Keratinocyte (primary cell): ENCODE measurements around the gene KDR. TPM values are rescaled to one million over a fixed set of nuclear protein-coding genes. Genes with fewer than 3 reads are reported as not detected.

ENCODE experiments used
- DNase-seq: peaks from one replicate; pipeline ENCODE4 v3.0.0-alpha.2; 2011; ENCODE audit warnings: low read depth, missing footprints, low spot score
- FAIRE-seq: peaks from 2 replicates; lab custom pipeline; 2011; peaks lifted over from hg19 to GRCh38; lab: Jason Lieb, UNC
- H2AFZ ChIP-seq: 2 replicates; pipeline ENCODE4 v1.6.0; 2012; ENCODE audit warnings: low read length, control low read depth, inconsistent platforms; ENCODE audit not compliant: control insufficient read depth
- H3K27ac ChIP-seq: 2 replicates; pipeline ENCODE4 v1.5.1; 2011; ENCODE audit warnings: low read length; ENCODE audit not compliant: control insufficient read depth, insufficient read depth
- H3K27me3 ChIP-seq: 3 replicates; pipeline ENCODE4 v1.6.0; 2011; ENCODE audit warnings: low read length; ENCODE audit not compliant: control insufficient read depth, insufficient read depth; ENCODE audit errors: extremely low read depth
- H3K36me3 ChIP-seq, 2 experiments: 2 replicates in 1 of 2; 3 replicates in 1 of 2; pipeline ENCODE4 v1.5.1; 2011; ENCODE audit warnings: low read length in 2 of 2, mild to moderate bottlenecking in 1 of 2; ENCODE audit not compliant: control insufficient read depth in 2 of 2, insufficient read depth in 2 of 2; ENCODE audit errors: extremely low read depth in 1 of 2
- H3K4me1 ChIP-seq: 3 replicates; pipeline ENCODE4 v1.5.1; 2011; ENCODE audit warnings: low read length; ENCODE audit not compliant: control insufficient read depth, insufficient read depth; ENCODE audit errors: extremely low read depth
- H3K4me2 ChIP-seq: 3 replicates; pipeline ENCODE4 v1.6.0; 2011; ENCODE audit warnings: low read depth, low read length; ENCODE audit not compliant: control insufficient read depth, insufficient read depth; ENCODE audit errors: extremely low read depth
- H3K4me3 ChIP-seq, 3 experiments: fragments of 200-600 bp in 1 of 3; sonication (generic) in 1 of 3; 2 replicates in 2 of 3; 3 replicates in 1 of 3; pipeline ENCODE4 v1.5.1; 2011 to 2016; ENCODE audit warnings: low read length in 3 of 3, mild to moderate bottlenecking in 3 of 3, control low read depth in 2 of 3, inconsistent platforms in 1 of 3, low read depth in 1 of 3, mixed read lengths in 1 of 3, mixed run types in 1 of 3, moderate library complexity in 1 of 3; ENCODE audit not compliant: control insufficient read depth in 2 of 3, insufficient read depth in 2 of 3; ENCODE audit errors: extremely low read depth in 1 of 3
- H3K79me2 ChIP-seq: 2 replicates; pipeline ENCODE4 v1.6.0; 2012; ENCODE audit warnings: low read length; ENCODE audit not compliant: control insufficient read depth, insufficient read depth
- H3K9ac ChIP-seq: 3 replicates; pipeline ENCODE4 v1.6.0; 2011; ENCODE audit warnings: low read length; ENCODE audit not compliant: control insufficient read depth, insufficient read depth; ENCODE audit errors: extremely low read depth
- H3K9me1 ChIP-seq: 3 replicates; pipeline ENCODE4 v1.6.0; 2011; ENCODE audit warnings: low read length; ENCODE audit not compliant: control insufficient read depth, insufficient read depth; ENCODE audit errors: extremely low read depth
- H3K9me3 ChIP-seq: 2 replicates; pipeline ENCODE4 v1.5.1; 2012; ENCODE audit warnings: low read depth, low read length; ENCODE audit not compliant: control insufficient read depth
- H4K20me1 ChIP-seq: 3 replicates; pipeline ENCODE4 v1.6.0; 2011; ENCODE audit warnings: low read length; ENCODE audit not compliant: control insufficient read depth, insufficient read depth; ENCODE audit errors: extremely low read depth
- CTCF ChIP-seq, 3 experiments: IDR thresholded peaks in 1 of 3; conservative IDR thresholded peaks in 1 of 3; optimal IDR thresholded peaks in 1 of 3; 2 replicates in 2 of 3; 3 replicates in 1 of 3; pipeline versions ENCODE3 to v1.5.1; 2011; ENCODE audit warnings: low read length in 3 of 3, mild to moderate bottlenecking in 3 of 3, moderate library complexity in 2 of 3, control low read depth in 1 of 3, inconsistent platforms in 1 of 3; ENCODE audit not compliant: insufficient read depth in 2 of 3; ENCODE audit errors: extremely low read depth in 1 of 3
- EZH2 ChIP-seq: IDR thresholded peaks from one replicate; pipeline ENCODE4 v1.6.1; 2012; ENCODE audit warnings: inconsistent platforms, mild to moderate bottlenecking, low read length, moderate library complexity
- dilution Hi-C: fragments of 300-500 bp; cut with MboI; formaldehyde crosslinking; loops from one replicate; pipeline ENCODE4 v1.7.0; 2020; ENCODE audit warnings: low sequenced_read_pairs; ENCODE audit not compliant: extremely low pct_ligation_motif_present
- polyA plus RNA-seq, 5 experiments: library from polyadenylated mRNA; depleted of rRNA in 3 of 5; stranded (reverse) in 3 of 5; stranded (forward) in 1 of 5; unstranded in 1 of 5; fragments of >200 nt; gene quantifications; 1 replicate in 1 of 5; 2 replicates in 3 of 5; 3 replicates in 1 of 5; pipeline versions ENCODE4 v1.2.1 to v1.2.3, GENCODE V29; 2011 to 2012; ENCODE audit warnings: missing spikeins in 2 of 5, low read depth in 1 of 5, low replicate concordance in 1 of 5

Gene KDR
- polyA plus RNA-seq, 1 donor (not counting 4 experiments of a cell fraction or from before 2014, with no cell fraction given), result not detected

GRCh38 chr4:55138367-55138766, 13.0 kb upstream of the KDR start:
- dilution Hi-C loops, result no loop called here

GRCh38 chr4:55136634-55137033, 11.2 kb upstream of the KDR start:
- H3K27me3 ChIP-seq, result no peaks in the 10 kb centered on the region
- no peaks in the 10 kb centered on the region for H4K20me1 ChIP-seq
- TF ChIP-seq CTCF (optimal IDR thresholded peaks at IDR 0.05 in 1 of 3, IDR thresholded peaks at IDR 0.05 in 1 of 3, conservative IDR thresholded peaks at IDR 0.05 in 1 of 3; ENCODE audit: extremely low read depth in 1 of 3, insufficient read depth in 2 of 3, low read length in 3 of 3) (no peak), EZH2 (no peak)
- FAIRE-seq (no peak), DNase-seq (no peak)
- no peaks in the 10 kb centered on the region for H3K79me2 ChIP-seq
- no peaks in the 10 kb centered on the region for H3K9me1 ChIP-seq
- no peak overlapping the region for H3K4me3 ChIP-seq
- no peak overlapping the region for H3K4me2 ChIP-seq
- H3K36me3 ChIP-seq, result no peaks in the 10 kb centered on the region
- no peaks in the 10 kb centered on the region for H3K4me1 ChIP-seq
- dilution Hi-C loops, result no loop called here
- H3K9ac ChIP-seq, result no peak overlapping the region
- H3K9me3 ChIP-seq, result no peaks in the 10 kb centered on the region
- H2AFZ ChIP-seq, result no peak overlapping the region
- H3K27ac ChIP-seq, result no peak overlapping the region

More at GRCh38 chr4:55138367-55138766, 13.0 kb upstream of the KDR start:
- Histone ChIP-seq H3K4me2 (no peak overlapping the region), H3K9ac (no peak overlapping the region), H2AFZ (no peak overlapping the region), H4K20me1 (no peaks in the 10 kb centered on the region), H3K36me3 (no peaks in the 10 kb centered on the region), H3K4me1 (no peaks in the 10 kb centered on the region), H3K27ac (no peak overlapping the region), H3K9me1 (no peaks in the 10 kb centered on the region), H3K4me3 (no peak overlapping the region), H3K27me3 (no peaks in the 10 kb centered on the region), H3K9me3 (no peaks in the 10 kb centered on the region), H3K79me2 (no peaks in the 10 kb centered on the region)
- FAIRE-seq (no peak), DNase-seq (no peak)
- no peak for TF ChIP-seq EZH2

GRCh38 chr4:55133951-55134350, 8.6 kb upstream of the KDR start:
- no peaks in the 10 kb centered on the region for H3K4me1 ChIP-seq
- DNase-seq (no peak), FAIRE-seq (no peak)
- no peak overlapping the region for H2AFZ ChIP-seq
- no peak overlapping the region for H3K4me3 ChIP-seq
- TF ChIP-seq CTCF (optimal IDR thresholded peaks at IDR 0.05 in 1 of 3, IDR thresholded peaks at IDR 0.05 in 1 of 3, conservative IDR thresholded peaks at IDR 0.05 in 1 of 3; ENCODE audit: extremely low read depth in 1 of 3, insufficient read depth in 2 of 3, low read length in 3 of 3) (no peak), EZH2 (no peak)
- H3K27me3 ChIP-seq, result no peaks in the 10 kb centered on the region
- H3K27ac ChIP-seq, result no peak overlapping the region
- no peaks in the 10 kb centered on the region for H4K20me1 ChIP-seq
- dilution Hi-C loops, result no loop called here
- no peaks in the 10 kb centered on the region for H3K9me3 ChIP-seq
- H3K79me2 ChIP-seq, result no peaks in the 10 kb centered on the region
- H3K4me2 ChIP-seq, result no peak overlapping the region
- no peak overlapping the region for H3K9ac ChIP-seq
- H3K9me1 ChIP-seq, result no peaks in the 10 kb centered on the region
- no peaks in the 10 kb centered on the region for H3K36me3 ChIP-seq
